Measurements from ENCODE around the gene GPR143.

GRCh38 chrX:9728261-9728660 is 37.4 kb downstream of the GPR143 start:
- TF ChIP-seq YY1 (IDR thresholded peaks at IDR 0.05; ENCODE audit: insufficient read depth, insufficient read length): no peak
- TF ChIP-seq ZNF274 (IDR thresholded peaks at IDR 0.05; ENCODE audit: low read depth, low read length): no peak
- no peak for TF ChIP-seq SUZ12 (IDR thresholded peaks at IDR 0.05; ENCODE audit: extremely low read depth, insufficient read depth, insufficient read length)
